HepG2 (cell line): ENCODE results near the gene ZMYND10. TPM values are rescaled to one million over a fixed set of nuclear protein-coding genes. Genes with fewer than 3 reads are reported as not detected.

Source experiments
- ATAC-seq: fragments of 200-7000 bp; cut with Tn5 transposase; 3 replicates; pipeline ENCODE4 v1.9.1; 2020; ENCODE audit warnings: mild to moderate bottlenecking, moderate library complexity
- BruUV-seq: library from RNA; stranded (reverse); fragments of 400-500 nt; replicated peaks from 2 replicates; lab custom pipeline; 2021; lab: Mats Ljungman, UMichigan
- CTCF ChIA-PET: fragments of 300-600 bp; formaldehyde crosslinking; extraction: SDS; loops from one replicate; lab custom pipeline; 2021; ENCODE audit warnings: low total read pairs, inconsistent platforms, low intra/inter-chr PET ratio; lab: Yijun Ruan, JAX
- POLR2A ChIA-PET: fragments of 350-600 bp; sonication (Branson Sonifier 250); formaldehyde crosslinking; loops from one replicate; lab custom pipeline; 2020; ENCODE audit warnings: antibody characterized with exemption, inconsistent platforms; lab: Yijun Ruan, JAX
- DNase-seq: peaks from one replicate; pipeline ENCODE4 v3.0.0-alpha.2; 2015; ENCODE audit warnings: low spot score
- FAIRE-seq: peaks from 3 replicates; lab custom pipeline; 2011; peaks lifted over from hg19 to GRCh38; lab: Jason Lieb, UNC
- H2AFZ ChIP-seq: one replicate; pipeline ENCODE4 v1.6.1; 2011; ENCODE audit warnings: low read length, inconsistent platforms
- H3K27ac ChIP-seq: fragments of 300-600 bp; 3 replicates; pipeline ENCODE4 v1.8.0; 2011; ENCODE audit warnings: mixed run types, mild to moderate bottlenecking, mixed read lengths, low read length, inconsistent platforms; ENCODE audit not compliant: insufficient read depth; ENCODE audit errors: extremely low read length
- H3K27me3 ChIP-seq, 2 experiments: fragments of 200-600 bp in 1 of 2; 2 replicates in 1 of 2; 3 replicates in 1 of 2; pipeline versions ENCODE4 v1.6.0 to v1.8.0; 2011; ENCODE audit warnings: low read length in 2 of 2, mild to moderate bottlenecking in 2 of 2, moderate library complexity in 2 of 2, inconsistent platforms in 1 of 2; ENCODE audit not compliant: insufficient read depth in 2 of 2, control insufficient read depth in 1 of 2
- H3K36me3 ChIP-seq, 2 experiments: fragments of 200-600 bp in 1 of 2; replicated peaks in 1 of 2; 2 replicates in 1 of 2; 3 replicates in 1 of 2; pipeline versions ENCODE4 v1.5.1 to v1.8.0; 2011; ENCODE audit warnings: low read length in 2 of 2, inconsistent platforms in 1 of 2; ENCODE audit not compliant: insufficient read depth in 2 of 2, control insufficient read depth in 1 of 2
- H3K4me1 ChIP-seq: 2 replicates; pipeline ENCODE4 v1.5.1; 2012; ENCODE audit warnings: low read length, inconsistent platforms; ENCODE audit not compliant: insufficient read depth
- H3K4me2 ChIP-seq: 2 replicates; pipeline ENCODE4 v1.6.0; 2011; ENCODE audit warnings: low read depth, low read length, inconsistent platforms
- H3K4me3 ChIP-seq, 3 experiments: fragments of 200-600 bp in 1 of 3; sonication (generic), shearing (Covaris generic) in 1 of 3; replicated peaks in 1 of 3; 2 replicates each; pipeline ENCODE4 v1.5.1; 2011 to 2016; ENCODE audit warnings: low read length in 3 of 3, inconsistent platforms in 2 of 3, low read depth in 2 of 3, mild to moderate bottlenecking in 2 of 3, control low read depth in 1 of 3, mixed read lengths in 1 of 3; ENCODE audit not compliant: insufficient read depth in 1 of 3
- H3K79me2 ChIP-seq: one replicate; pipeline ENCODE4 v1.6.1; 2011; ENCODE audit warnings: low read length, inconsistent platforms; ENCODE audit not compliant: insufficient read depth
- H3K9ac ChIP-seq: 2 replicates; pipeline ENCODE4 v1.6.0; 2011; ENCODE audit warnings: mild to moderate bottlenecking, low read depth, low read length, inconsistent platforms; ENCODE audit not compliant: insufficient read depth
- H3K9me3 ChIP-seq: 2 replicates; pipeline ENCODE4 v1.5.1; 2012; ENCODE audit warnings: mild to moderate bottlenecking, low read length
- H4K20me1 ChIP-seq: 2 replicates; pipeline ENCODE4 v1.6.0; 2011; ENCODE audit warnings: inconsistent platforms, mild to moderate bottlenecking, low read length, moderate library complexity; ENCODE audit not compliant: insufficient read depth
- HHEX ChIP-seq: IDR thresholded peaks from 2 replicates; pipeline ENCODE4 v1.6.1; 2016; ENCODE audit warnings: control low read depth
- LCORL ChIP-seq, 2 experiments: fragments of 450-650 bp in 1 of 2; sonication (generic) in 1 of 2; formaldehyde crosslinking in 1 of 2; IDR thresholded peaks; 2 replicates each; pipeline versions ENCODE4 v1.5.0 to v1.6.1; 2017 to 2020; ENCODE audit warnings: antibody characterized with exemption in 1 of 2, missing genetic modification reagents in 1 of 2
- NFRKB ChIP-seq: fragments of 450-650 bp; IDR thresholded peaks from 2 replicates; pipeline ENCODE4 v1.6.1; 2017
- ZC3H13 ChIP-seq: sonication (generic); formaldehyde crosslinking; IDR thresholded peaks from 2 replicates; pipeline ENCODE4 v1.8.1; 2023; ENCODE audit warnings: mild to moderate bottlenecking, missing genetic modification reagents, moderate library complexity
- ZNF121 ChIP-seq: sonication (generic); formaldehyde crosslinking; IDR thresholded peaks from 2 replicates; pipeline ENCODE4 v1.5.0; 2020; ENCODE audit warnings: mild to moderate bottlenecking, missing genetic modification reagents
- ZSCAN29 ChIP-seq: sonication (generic); formaldehyde crosslinking; conservative IDR thresholded peaks from 2 replicates; pipeline ENCODE4 v1.4.0; 2020; ENCODE audit warnings: mild to moderate bottlenecking, missing genetic modification reagents
- WGBS: methylation state at CpG from one replicate; pipeline ENCODE4 v1.1.6; 2017; ENCODE audit warnings: low lambda C conversion rate; 5-methylcytosine and 5-hydroxymethylcytosine counted together
- in situ Hi-C: cut with HindIII; loops from 2 replicates; pipeline ENCODE4 v1.10.0; 2017; ENCODE audit warnings: low pct_unique_long_range_greater_than_20kb; ENCODE audit not compliant: extremely low pct_ligation_motif_present
- intact Hi-C: fragments of 100-400 bp; cut with micrococcal nuclease; formaldehyde crosslinking; loops from one replicate; pipeline ENCODE4 v1.10.0; 2022; ENCODE audit not compliant: unreplicated experiment
- polyA plus RNA-seq, 8 experiments: library from polyadenylated mRNA; depleted of rRNA in 3 of 8; stranded (reverse) in 7 of 8; unstranded in 1 of 8; fragments of >200 nt; fragmentation: Illumina TruSeq in 4 of 8; extraction: Trizol in 4 of 8; gene quantifications; 2 replicates each; pipeline versions ENCODE4 v1.2.1 to v1.2.3, GENCODE V29; 2011 to 2016; ENCODE audit warnings: low read depth in 4 of 8, missing spikeins in 1 of 8, mixed read lengths in 1 of 8; ENCODE audit not compliant: insufficient read depth in 1 of 8
- total RNA-seq, 5 experiments: library from RNA; depleted of rRNA; stranded (reverse); fragments of >200 nt; fragmentation: Illumina TruSeq; extraction: Trizol; gene quantifications; 2 replicates each; pipeline ENCODE4 v1.2.3, GENCODE V29; 2016; ENCODE audit warnings: low read depth in 1 of 5

ZMYND10 gene
- total and polyA plus RNA-seq, 2 of the 13 experiments (the other 11 are each of a cell fraction or from before 2014, with no cell fraction given): 0.60 to 0.74 TPM

- Histone ChIP-seq H4K20me1 (no peaks in the 10 kb centered on the region), H3K9ac (no peak overlapping the region), H3K9me3 (no peaks in the 10 kb centered on the region), H3K79me2 (peaks cover 20% of the 10 kb centered on the region), H3K27me3 (no peaks in the 10 kb centered on the region; a peak in 1 of 5 replicates), H3K36me3 (peaks cover 7 to 10% of the 10 kb centered on the region in 2 experiments; a peak in 3 of 5 replicates), H3K4me3 (no peak overlapping the region), H3K4me1 (peaks cover 46% of the 10 kb centered on the region), H2AFZ (no peak overlapping the region), H3K4me2 (no peak overlapping the region), H3K27ac (no peak overlapping the region)
- no peak for FAIRE-seq
- no peak for DNase-seq
- POLR2A ChIA-PET: interaction anchor here (1.2 to 3.4 kb wide), 2 partner anchors 31 to 34 kb away, joined by 4 to 25 read pairs; no protein-coding TSS in a partner anchor
- CTCF ChIA-PET: no interaction called here
- no peak for TF ChIP-seq HHEX
- peak; percentile 62; the same call in 1 of the 2 replicates for TF ChIP-seq ZC3H13 (CRISPR knock-in tag)
- TF ChIP-seq NFRKB: no peak
- no peak for TF ChIP-seq ZSCAN29 (CRISPR knock-in tag)
- intact Hi-C loops: no loop called here
- in situ Hi-C loops: no loop called here
- ATAC-seq: no peak
- WGBS: 92% methylated on average over 8 of the region's 22 CpGs
- BruUV-seq: no TSS peak
Measured at GRCh38 chr3:50294492-50295403, 50.8 kb downstream of the ZMYND10 start.

- Histone ChIP-seq H3K79me2 (peaks cover 20% of the 10 kb centered on the region), H3K27ac (peak overlapping the region; percentile 72), H2AFZ (no peak overlapping the region), H3K9me3 (no peaks in the 10 kb centered on the region)
- in situ Hi-C loops: no loop called here
- ATAC-seq: no peak
- DNase-seq: no peak
- BruUV-seq: no TSS peak
- CTCF ChIA-PET: no interaction called here
- WGBS: 95% methylated on average over 3 of the region's 4 CpGs
- TF ChIP-seq ZNF121 (CRISPR knock-in tag) (peak; percentile 61; the same call in 1 of the 2 replicates), LCORL (IDR thresholded peaks at IDR 0.05) (no peak), LCORL (CRISPR knock-in tag; IDR thresholded peaks at IDR 0.05) (no peak)
- TF ChIP-seq, all 625 proteins: peak for 1
- Histone ChIP-seq H3K36me3 (peaks cover 12 to 17% of the 10 kb centered on the region in 2 experiments), H3K4me3 (no peak overlapping the region), H3K4me2 (no peak overlapping the region), H3K27me3 (no peaks in the 10 kb centered on the region; a peak in 1 of 5 replicates), H3K9ac (no peak overlapping the region), H3K4me1 (peaks cover 44% of the 10 kb centered on the region), H4K20me1 (no peaks in the 10 kb centered on the region)
- intact Hi-C loops: no loop called here
- POLR2A ChIA-PET: interaction anchor here (1.2 to 3.4 kb wide), 3 partner anchors 8 to 34 kb away, joined by 4 to 36 read pairs (median 25); partner anchors contain the start of gene HYAL1
- no peak for FAIRE-seq
Measured at GRCh38 chr3:50294089-50294488, 51.4 kb downstream of the ZMYND10 start.
